Cortex of kidney (tissue), 1 donor: ENCODE measurements around the gene POF1B.
"Not testable (repeated sequence)": the region's sequence is repeated elsewhere in the genome, so short reads cannot be mapped to it uniquely, and the experiment has no call there.

Experiments used
- DNase-seq: peaks from one replicate; lab custom pipeline; 2025; lab: John Stamatoyannopoulos, UW

Gene POF1B, protein sequence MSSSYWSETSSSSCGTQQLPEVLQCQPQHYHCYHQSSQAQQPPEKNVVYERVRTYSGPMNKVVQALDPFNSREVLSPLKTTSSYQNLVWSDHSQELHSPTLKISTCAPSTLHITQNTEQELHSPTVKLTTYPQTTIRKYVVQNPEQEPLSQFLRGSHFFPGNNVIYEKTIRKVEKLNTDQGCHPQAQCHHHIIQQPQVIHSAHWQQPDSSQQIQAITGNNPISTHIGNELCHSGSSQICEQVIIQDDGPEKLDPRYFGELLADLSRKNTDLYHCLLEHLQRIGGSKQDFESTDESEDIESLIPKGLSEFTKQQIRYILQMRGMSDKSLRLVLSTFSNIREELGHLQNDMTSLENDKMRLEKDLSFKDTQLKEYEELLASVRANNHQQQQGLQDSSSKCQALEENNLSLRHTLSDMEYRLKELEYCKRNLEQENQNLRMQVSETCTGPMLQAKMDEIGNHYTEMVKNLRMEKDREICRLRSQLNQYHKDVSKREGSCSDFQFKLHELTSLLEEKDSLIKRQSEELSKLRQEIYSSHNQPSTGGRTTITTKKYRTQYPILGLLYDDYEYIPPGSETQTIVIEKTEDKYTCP

GRCh38 chrX:85379174-85379907, at the start of gene POF1B:
POF1B (minus strand) TSS chrX:85379665; CDS start chrX:85379454, 211 bp downstream.
- DNase-seq, result no peak

GRCh38 chrX:85429066-85429465, 49.6 kb upstream of the POF1B start:
- DNase-seq, result no peak

DNA sequence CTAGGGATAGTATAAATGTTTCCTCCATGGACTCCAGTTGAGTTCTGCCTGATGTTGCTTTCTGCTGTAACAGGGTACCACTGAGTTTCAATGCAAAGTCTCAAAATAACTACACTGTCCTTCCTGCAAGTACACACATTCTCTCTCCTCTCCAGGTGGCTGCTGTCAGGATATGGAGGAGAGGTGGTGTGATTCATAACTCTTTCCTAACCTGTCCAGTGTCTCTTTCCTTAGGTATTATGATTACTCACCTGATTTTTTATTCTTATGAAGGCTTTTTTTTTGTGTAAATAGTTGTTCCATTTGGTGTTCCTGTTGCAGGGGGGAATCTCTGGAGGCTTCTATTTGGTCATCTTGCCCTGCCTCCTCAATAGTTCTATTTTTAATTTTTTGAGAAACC, 39.8 kb upstream of the POF1B start:
- DNase-seq, result no peak

- DNase-seq, result no peak
Observed at GRCh38 chrX:85391878-85392238, 12.4 kb upstream of the POF1B start.

DNA sequence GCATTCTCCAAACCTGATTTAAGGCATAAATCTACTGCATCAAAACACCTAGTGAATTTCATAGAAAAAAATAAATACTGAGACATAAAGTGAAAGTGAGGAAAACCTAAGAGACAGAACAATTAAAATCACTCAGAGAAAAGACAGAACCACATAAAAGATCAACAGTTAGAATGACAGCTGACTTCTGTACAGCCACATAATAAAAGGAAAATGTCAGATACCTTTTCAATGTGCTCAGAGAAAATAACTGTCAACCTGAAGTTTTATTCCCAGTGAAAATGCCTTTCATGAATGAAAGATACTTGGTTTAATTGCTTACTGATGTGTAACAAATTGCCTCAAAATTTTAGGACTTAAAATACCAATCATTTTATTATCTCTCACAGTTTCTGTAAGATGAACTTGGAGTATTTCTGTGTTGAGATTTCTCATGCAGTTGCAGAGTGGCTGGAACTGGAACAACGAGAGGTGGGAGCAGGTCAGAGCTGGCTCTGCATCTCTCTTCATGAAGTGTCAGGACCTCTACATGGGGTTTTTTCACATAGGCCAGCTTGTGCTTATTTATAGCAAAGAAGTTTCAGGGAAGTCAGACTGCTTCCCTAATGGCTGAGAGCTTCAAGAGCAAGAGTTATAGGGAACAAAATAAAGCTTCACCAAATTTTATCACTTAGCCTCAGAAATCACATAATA, 11.9 kb upstream of the POF1B start:
- no peak for DNase-seq

- DNase-seq, result no peak
Observed at GRCh38 chrX:85381602-85382001, 2.1 kb upstream of the POF1B start.

- no peak for DNase-seq
Observed at GRCh38 chrX:85378461-85378860, 1.0 kb downstream of the POF1B start.

- DNase-seq, result no peak
Observed at GRCh38 chrX:85375333-85375738, 4.1 kb downstream of the POF1B start.

DNA sequence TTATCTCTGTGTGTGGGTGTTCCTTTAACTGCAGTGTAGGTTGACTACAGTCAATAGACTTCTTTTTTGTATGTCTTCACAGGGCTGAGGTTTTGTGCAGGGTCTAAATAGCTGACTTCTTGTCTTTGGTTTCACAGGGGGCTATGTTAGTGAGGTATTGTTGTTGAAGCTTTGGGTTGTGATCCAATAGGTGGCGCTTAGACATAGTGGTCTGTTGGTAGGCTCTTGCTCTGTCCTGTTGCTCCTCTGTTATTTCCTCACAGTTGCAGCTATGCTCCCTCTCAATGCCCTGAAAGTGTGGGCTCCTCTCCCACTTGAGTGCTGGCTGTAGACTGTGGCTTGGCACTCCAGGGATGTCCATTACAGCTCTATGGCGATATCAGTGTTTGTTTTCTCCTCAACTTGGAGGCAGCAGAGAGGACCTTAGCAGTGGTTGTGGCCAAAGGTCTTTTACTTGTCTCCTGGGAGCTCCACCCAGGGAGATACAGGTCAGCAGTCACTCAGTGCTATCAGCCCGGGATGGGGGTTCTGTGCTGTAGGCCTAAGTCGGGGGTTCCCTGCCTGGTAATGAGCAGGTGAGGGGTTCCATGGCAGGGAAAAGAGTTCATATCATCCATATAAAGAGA, 14.0 kb downstream of the POF1B start:
- no peak for DNase-seq

DNA sequence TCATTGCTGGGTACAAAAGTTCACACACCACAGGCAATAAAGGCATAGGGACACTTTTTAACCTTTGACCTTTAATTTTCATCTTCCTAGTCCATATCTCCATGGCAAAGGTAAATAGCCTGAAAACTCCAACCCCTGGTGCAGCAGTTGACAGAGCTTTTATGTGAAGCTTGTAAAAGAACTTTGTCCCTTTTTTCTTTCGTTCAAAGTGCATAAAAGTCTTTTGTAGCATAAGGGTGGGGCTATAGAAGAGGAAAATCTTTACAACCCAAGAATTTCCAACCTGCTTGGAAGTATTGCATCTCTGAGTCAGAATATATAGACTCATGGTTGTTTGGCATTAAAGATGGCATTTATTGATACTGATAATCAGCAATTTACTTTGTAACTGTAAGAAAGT, 20.4 kb downstream of the POF1B start:
- DNase-seq, result no peak

GRCh38 chrX:85345523-85345922, 33.9 kb downstream of the POF1B start:
- DNase-seq, result no peak

- DNase-seq, result no peak
Observed at GRCh38 chrX:85327060-85327333, 52.5 kb downstream of the POF1B start.

- DNase-seq, result no peak
Observed at GRCh38 chrX:85326234-85327059, 53.0 kb downstream of the POF1B start.

GRCh38 chrX:85311348-85311747, 68.1 kb downstream of the POF1B start:
- DNase-seq, result not testable (repeated sequence)

DNA sequence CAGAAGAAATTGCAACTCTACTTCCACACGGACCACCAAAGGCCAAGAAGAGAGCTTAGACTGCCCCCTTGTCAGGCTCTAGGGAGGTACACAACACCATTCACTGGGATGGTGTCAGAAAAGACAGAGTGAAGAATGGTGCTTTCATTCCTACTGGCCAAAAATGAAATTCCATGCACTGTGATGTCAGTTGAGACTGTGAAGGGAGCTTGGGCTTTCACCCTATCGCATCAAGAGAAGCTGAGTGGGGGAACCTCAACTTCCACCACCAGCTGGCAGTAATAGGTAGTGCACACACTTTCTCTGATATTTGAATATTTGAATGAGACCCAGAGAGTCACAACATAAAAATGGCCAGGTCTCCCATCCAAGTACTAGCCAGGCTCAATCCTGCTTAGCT, 69.7 kb downstream of the POF1B start:
- DNase-seq, result no peak

GRCh38 chrX:85303544-85303943, 75.9 kb downstream of the POF1B start:
- no peak for DNase-seq

DNA sequence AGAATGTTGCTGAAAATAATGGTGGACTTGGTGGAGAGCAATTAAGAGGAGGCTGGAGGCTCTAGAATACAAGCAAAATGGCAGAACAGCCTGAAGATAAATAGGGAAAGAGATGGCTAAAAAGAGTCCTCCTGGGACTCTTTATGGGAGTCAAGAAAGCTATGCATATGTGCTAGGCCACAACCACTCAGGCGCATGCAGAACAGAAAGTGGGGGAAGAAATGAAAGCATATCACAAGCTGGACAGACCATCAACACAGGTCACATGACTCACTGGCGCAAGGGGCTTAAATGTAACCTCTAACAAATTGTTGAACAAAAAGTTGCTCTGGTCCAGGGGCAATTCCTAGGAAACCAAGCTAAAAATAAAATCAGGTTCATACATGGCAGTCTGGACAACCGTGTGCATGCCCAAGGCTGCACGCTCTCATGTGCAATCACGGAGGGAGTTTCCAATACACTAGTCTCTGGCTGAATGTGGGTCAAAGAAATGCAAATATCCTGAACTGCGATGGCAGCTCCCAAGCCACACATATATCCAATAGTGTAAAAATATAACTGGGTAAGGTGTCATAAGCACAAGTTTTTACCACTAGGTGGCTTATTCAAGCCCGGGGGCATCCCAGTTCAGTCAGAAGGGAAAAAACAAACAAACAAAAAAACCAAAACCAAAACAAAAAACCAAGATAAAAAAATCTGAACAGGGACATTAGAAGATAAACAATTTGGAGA, 90.3 kb downstream of the POF1B start:
- no peak for DNase-seq

DNA sequence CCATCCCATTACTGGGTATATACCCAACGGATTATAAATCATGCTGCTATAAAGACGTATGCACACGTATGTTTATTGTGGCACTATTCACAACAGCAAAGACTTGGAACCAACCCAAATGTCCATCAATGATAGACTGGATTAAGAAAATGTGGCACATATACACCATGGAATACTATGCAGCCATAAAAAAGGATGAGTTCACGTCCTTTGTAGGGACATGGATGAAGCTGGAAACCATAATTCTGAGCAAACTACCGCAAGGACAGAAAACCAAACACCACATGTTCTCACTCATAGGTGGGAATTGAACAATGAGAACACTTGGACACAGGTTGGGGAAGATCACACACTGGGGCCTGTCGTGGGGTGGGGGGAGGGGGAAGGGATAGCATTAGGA, 94.2 kb downstream of the POF1B start:
- DNase-seq, result not testable (repeated sequence)

DNA sequence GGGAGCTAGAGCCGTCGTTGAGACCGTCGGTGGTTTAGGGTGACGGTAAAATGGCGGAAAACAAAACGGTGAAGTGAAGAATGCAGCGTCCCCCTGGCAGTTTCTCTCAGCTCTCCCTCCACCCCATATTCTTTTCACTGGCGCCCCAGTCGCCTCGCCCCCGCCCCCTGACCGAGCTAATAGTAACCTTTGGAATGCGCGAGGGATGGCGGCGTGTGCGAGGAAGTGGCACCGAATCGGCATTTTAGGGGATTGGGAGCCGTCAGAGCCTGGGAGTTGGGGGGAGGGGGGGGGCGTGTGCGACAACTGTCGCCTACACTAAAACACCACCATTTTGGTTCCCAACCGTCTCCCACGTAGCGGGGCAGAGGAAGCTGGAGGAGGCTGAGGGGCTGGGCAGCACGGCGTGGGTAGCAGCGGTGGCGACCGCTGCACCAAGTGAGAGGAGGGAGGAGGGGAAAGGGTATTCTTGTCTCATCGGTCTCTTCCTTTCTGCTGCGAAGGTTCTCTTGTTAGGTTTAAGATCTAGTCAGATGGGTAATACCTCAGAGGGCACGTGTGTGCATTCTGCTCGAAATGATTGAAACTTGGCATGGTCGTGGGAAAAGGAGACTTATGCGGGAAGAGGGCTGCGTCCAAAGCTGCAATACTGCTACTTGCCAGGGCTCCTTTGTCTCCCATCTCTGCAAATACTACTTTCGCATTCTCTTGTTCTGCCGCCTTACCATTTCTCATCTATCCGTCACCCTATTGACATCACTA, 134.8 kb downstream of the POF1B start:
- no peak for DNase-seq
